ENCODE measurements around the gene DOK5. TPM values are rescaled to one million over a fixed set of nuclear protein-coding genes. Genes with fewer than 3 reads are reported as not detected.

DOK5 gene
- total and polyA plus RNA-seq, 2 of the 8 experiments (the other 6 are each of a cell fraction or from before 2014, with no cell fraction given) = 8.9 to 15.0 TPM

DNA sequence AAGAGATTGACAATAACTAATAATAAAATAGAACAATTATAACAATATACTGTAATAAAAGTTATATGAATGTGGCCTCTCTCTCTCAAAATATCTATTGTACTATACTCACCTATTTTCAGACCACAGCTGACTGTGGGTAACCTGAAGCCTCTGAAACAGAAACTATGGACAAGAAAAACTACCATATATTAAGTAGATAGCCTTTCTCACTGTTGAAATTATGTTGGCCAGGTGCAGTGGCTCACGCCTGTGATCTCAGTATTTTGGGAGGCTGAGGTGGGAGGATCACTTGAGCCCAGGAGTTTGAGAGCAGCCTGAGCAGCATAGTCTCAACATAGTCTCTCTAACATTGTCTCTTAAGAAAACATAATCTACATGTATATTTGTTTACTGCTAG lies 89.9 kb downstream of the DOK5 start:
- H2BK12ac ChIP-seq (ENCODE audit: low read depth, low read length) = no peak overlapping the region
- 82% methylated on average over 1 of the region's 1 CpG; no CpG with 5 or more reads in 1 of the 2 experiments for WGBS, 2 experiments (ENCODE audit: extremely low coverage in 1 of 2, insufficient coverage in 1 of 2, insufficient read length in 1 of 2, insufficient replicate concordance in 2 of 2, low coverage in 1 of 2, low lambda C conversion rate in 2 of 2, missing lambda C conversion rate in 1 of 2)
- no peaks in the 10 kb centered on the region for H3K23me2 ChIP-seq (ENCODE audit: low read depth, low read length)
- H3K4ac ChIP-seq (replicated peaks; ENCODE audit: insufficient read length, low read depth, low read length) = no peak overlapping the region
- H3K9me3 ChIP-seq (ENCODE audit: insufficient read depth in 2 of 2, low read depth in 1 of 2, low read length in 1 of 2) = no peaks in the 10 kb centered on the region
- DNase-seq (ENCODE audit: low read depth in 1 of 2, low spot score in 2 of 2) (no peak), FAIRE-seq (no peak)
- H3K23ac ChIP-seq (ENCODE audit: insufficient read length) = no peak overlapping the region
- no peaks in the 10 kb centered on the region for H4K20me1 ChIP-seq (replicated peaks in 1 of 2; ENCODE audit: control insufficient read depth in 1 of 2, insufficient read depth in 2 of 2, low read length in 2 of 2)
- no peak overlapping the region for H3K9ac ChIP-seq (replicated peaks in 1 of 4; ENCODE audit: extremely low read depth in 1 of 4, low read depth in 3 of 4, low read length in 3 of 4)
- no peak overlapping the region for H2BK20ac ChIP-seq (ENCODE audit: low read length)
- ChIA-PET CTCF (ENCODE audit: partially characterized antibody) (no interaction called here), POLR2A (ENCODE audit: partially characterized antibody) (no interaction called here)
- H4K5ac ChIP-seq (ENCODE audit: insufficient read length, low read depth, low read length) = no peak overlapping the region
- no peak overlapping the region for H3K4me3 ChIP-seq (ENCODE audit: extremely low read depth in 1 of 4, insufficient read depth in 2 of 4, low read depth in 3 of 4, low read length in 4 of 4)
- H3K18ac ChIP-seq (ENCODE audit: extremely low read depth, low read length) = no peak overlapping the region
- H3K27me3 ChIP-seq (replicated peaks in 1 of 4; ENCODE audit: control insufficient read depth in 3 of 4, extremely low read depth in 1 of 4, insufficient read depth in 3 of 4, low read length in 3 of 4) = no peaks in the 10 kb centered on the region
- H2BK120ac ChIP-seq (replicated peaks; ENCODE audit: low read depth, low read length) = no peak overlapping the region
- H3K4me1 ChIP-seq (replicated peaks in 1 of 4; ENCODE audit: control insufficient read depth in 3 of 4, insufficient read depth in 4 of 4, low read length in 3 of 4) = no peaks in the 10 kb centered on the region
- no peaks in the 10 kb centered on the region for H3K79me2 ChIP-seq (ENCODE audit: control insufficient read depth in 1 of 2, insufficient read depth in 2 of 2, low read length in 2 of 2)
- no peak overlapping the region for H2BK15ac ChIP-seq (ENCODE audit: low read length)
- no peak overlapping the region for H3K14ac ChIP-seq (ENCODE audit: insufficient read length)
- H3K56ac ChIP-seq (replicated peaks; ENCODE audit: insufficient read length, low read depth, low read length) = no peak overlapping the region
- no peak overlapping the region for H4K91ac ChIP-seq (replicated peaks; ENCODE audit: insufficient read length, low read length)
- H3K4me2 ChIP-seq (ENCODE audit: insufficient read depth in 1 of 2, low read depth in 2 of 2, low read length in 2 of 2) = no peak overlapping the region
- TF ChIP-seq POLR2AphosphoS5 (IDR thresholded peaks at IDR 0.05; ENCODE audit: low read depth, low read length) (no peak), CHD1 (IDR thresholded peaks at IDR 0.05; ENCODE audit: low read depth, low read length) (no peak), FOSL1 (IDR thresholded peaks at IDR 0.05; ENCODE audit: insufficient read depth, low read depth, low read length) (no peak), TEAD4 (IDR thresholded peaks at IDR 0.05; ENCODE audit: low read depth, low read length) (no peak), RAD21 (IDR thresholded peaks at IDR 0.05 in 1 of 2, conservative IDR thresholded peaks at IDR 0.05 in 1 of 2; ENCODE audit: low read depth in 2 of 2, low read length in 2 of 2) (no peak), GTF2F1 (IDR thresholded peaks at IDR 0.05; ENCODE audit: borderline replicate concordance, low read depth, low read length) (no peak), BRCA1 (IDR thresholded peaks at IDR 0.05; ENCODE audit: low read depth, low read length) (no peak)
- no peaks in the 10 kb centered on the region for H3K79me1 ChIP-seq (ENCODE audit: low read depth, low read length)
- H2AK5ac ChIP-seq (ENCODE audit: low read depth, low read length) = no peak overlapping the region
- H2AFZ ChIP-seq (ENCODE audit: low read length) = no peak overlapping the region
- no peak overlapping the region for H4K8ac ChIP-seq (ENCODE audit: extremely low read depth, insufficient read depth, low read length)
- H2BK5ac ChIP-seq (ENCODE audit: low read depth, low read length) = no peak overlapping the region
- no peak overlapping the region for H3K27ac ChIP-seq (ENCODE audit: low read depth, low read length)
- H3K36me3 ChIP-seq (ENCODE audit: control insufficient read depth in 2 of 4, insufficient read depth in 4 of 4, low read length in 3 of 4) = no peaks in the 10 kb centered on the region
